ENCODE results near the gene APBA1.

- no peak for TF ChIP-seq CTCF (IDR thresholded peaks at IDR 0.05)
- no peak for TF ChIP-seq POLR2A (IDR thresholded peaks at IDR 0.05; ENCODE audit: low read depth)
Observed at GRCh38 chr9:69719983-69720382, 47.8 kb upstream of the APBA1 start.

Data from esophagus muscularis mucosa (tissue), 3 donors.